ENCODE results near the gene CRB2. TPM values are rescaled to one million over a fixed set of nuclear protein-coding genes. Genes with fewer than 3 reads are reported as not detected.

The CRB2 gene
- total and polyA plus RNA-seq, 2 donors (not counting 3 experiments of a cell fraction or from before 2014, with no cell fraction given) = not detected

- ChIA-PET CTCF (no interaction called here), POLR2A (no interaction called here)
- no peak overlapping the region for H3K9ac ChIP-seq (replicated peaks; ENCODE audit: extremely low read depth, insufficient read depth, low read length)
- H3K27ac ChIP-seq (ENCODE audit: insufficient read depth, low read depth, low read length) = no peak overlapping the region
- no peaks in the 10 kb centered on the region for H3K9me3 ChIP-seq (replicated peaks; ENCODE audit: control insufficient read depth, insufficient read depth, low read length)
- no TSS peak for BruUV-seq (replicated peaks)
- dilution Hi-C loops (cut with MboI; ENCODE audit: extremely low pct_ligation_motif_present, low sequenced_read_pairs) (no loop called here), intact Hi-C loops (cut with micrococcal nuclease) (no loop called here)
- H3K4me1 ChIP-seq (ENCODE audit: control insufficient read depth, extremely low read depth, insufficient read depth, low read length) = no peaks in the 10 kb centered on the region
- no peak overlapping the region for H2AFZ ChIP-seq (ENCODE audit: low read depth, low read length)
- FAIRE-seq (no peak), DNase-seq (ENCODE audit: low read depth, low spot score) (no peak)
- no peak overlapping the region for H3K4me3 ChIP-seq (replicated peaks in 1 of 3; ENCODE audit: insufficient read depth in 1 of 3, low read depth in 1 of 3, low read length in 3 of 3)
- no peaks in the 10 kb centered on the region for H3K36me3 ChIP-seq (ENCODE audit: control insufficient read depth in 2 of 2, extremely low read depth in 1 of 2, insufficient read depth in 2 of 2, low read length in 2 of 2)
- no peaks in the 10 kb centered on the region for H4K20me1 ChIP-seq (replicated peaks; ENCODE audit: control insufficient read depth, extremely low read depth, insufficient read depth, low read length)
- no peaks in the 10 kb centered on the region for H3K79me2 ChIP-seq (ENCODE audit: control insufficient read depth, insufficient read depth, low read length)
- H3K27me3 ChIP-seq (ENCODE audit: control insufficient read depth in 2 of 2, insufficient read depth in 2 of 2, low read length in 2 of 2) = peaks cover 6 to 14% of the 10 kb centered on the region in 2 experiments
- no peaks in the 10 kb centered on the region for H3K9me1 ChIP-seq (replicated peaks; ENCODE audit: control insufficient read depth, extremely low read depth, insufficient read depth, low read length)
- no peak for TF ChIP-seq MYC (IDR thresholded peaks at IDR 0.05; ENCODE audit: low read depth, low read length)
- TF ChIP-seq POLR2AphosphoS5 (IDR thresholded peaks at IDR 0.05; ENCODE audit: insufficient read depth, low read depth, low read length) = no peak
- TF ChIP-seq POLR2A (IDR thresholded peaks at IDR 0.05; ENCODE audit: low read depth, low read length) = no peak
- TF ChIP-seq GATA2 (IDR thresholded peaks at IDR 0.05; ENCODE audit: insufficient read depth, insufficient read length, low read depth, low read length) = no peak
- TF ChIP-seq EZH2 (IDR thresholded peaks at IDR 0.05; ENCODE audit: borderline replicate concordance, low read depth, low read length, severe bottlenecking) = no peak
- TF ChIP-seq, protein P1, sequence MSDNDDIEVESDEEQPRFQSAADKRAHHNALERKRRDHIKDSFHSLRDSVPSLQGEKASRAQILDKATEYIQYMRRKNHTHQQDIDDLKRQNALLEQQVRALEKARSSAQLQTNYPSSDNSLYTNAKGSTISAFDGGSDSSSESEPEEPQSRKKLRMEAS (IDR thresholded peaks at IDR 0.05; ENCODE audit: insufficient read depth, insufficient read length) = no peak
- TF ChIP-seq FOS (IDR thresholded peaks at IDR 0.05; ENCODE audit: borderline replicate concordance, insufficient read depth, low read length) = no peak
- TF ChIP-seq JUN (IDR thresholded peaks at IDR 0.05; ENCODE audit: borderline replicate concordance, insufficient read depth, insufficient read length, low read depth) = no peak
- TF ChIP-seq, protein P2, sequence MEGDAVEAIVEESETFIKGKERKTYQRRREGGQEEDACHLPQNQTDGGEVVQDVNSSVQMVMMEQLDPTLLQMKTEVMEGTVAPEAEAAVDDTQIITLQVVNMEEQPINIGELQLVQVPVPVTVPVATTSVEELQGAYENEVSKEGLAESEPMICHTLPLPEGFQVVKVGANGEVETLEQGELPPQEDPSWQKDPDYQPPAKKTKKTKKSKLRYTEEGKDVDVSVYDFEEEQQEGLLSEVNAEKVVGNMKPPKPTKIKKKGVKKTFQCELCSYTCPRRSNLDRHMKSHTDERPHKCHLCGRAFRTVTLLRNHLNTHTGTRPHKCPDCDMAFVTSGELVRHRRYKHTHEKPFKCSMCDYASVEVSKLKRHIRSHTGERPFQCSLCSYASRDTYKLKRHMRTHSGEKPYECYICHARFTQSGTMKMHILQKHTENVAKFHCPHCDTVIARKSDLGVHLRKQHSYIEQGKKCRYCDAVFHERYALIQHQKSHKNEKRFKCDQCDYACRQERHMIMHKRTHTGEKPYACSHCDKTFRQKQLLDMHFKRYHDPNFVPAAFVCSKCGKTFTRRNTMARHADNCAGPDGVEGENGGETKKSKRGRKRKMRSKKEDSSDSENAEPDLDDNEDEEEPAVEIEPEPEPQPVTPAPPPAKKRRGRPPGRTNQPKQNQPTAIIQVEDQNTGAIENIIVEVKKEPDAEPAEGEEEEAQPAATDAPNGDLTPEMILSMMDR (IDR thresholded peaks at IDR 0.05; ENCODE audit: extremely low read depth in 1 of 2, insufficient read depth in 1 of 2, low read depth in 1 of 2, low read length in 2 of 2) = no peak
- no peak overlapping the region for H3K4me2 ChIP-seq (ENCODE audit: insufficient read depth, low read length)
These were observed 23.1 kb downstream of the CRB2 start for GRCh38 chr9:123378956-123379660.
